Trophoblast cell (in vitro differentiated cells and primary cell): ENCODE measurements around the gene TMEM128. TPM values are rescaled to one million over a fixed set of nuclear protein-coding genes. Genes with fewer than 3 reads are reported as not detected.
A peak's percentile ranks its signal among the peaks of the same experiment; 100 is the strongest.

Source experiments
- DNase-seq, 2 donors: peaks; one replicate each; pipeline ENCODE4 v3.0.0-alpha.2; 2016
- H2AFZ ChIP-seq: 2 replicates; pipeline ENCODE4 v1.6.1; 2013; ENCODE audit warnings: low read length, moderate library complexity, mild to moderate bottlenecking; ENCODE audit not compliant: insufficient read depth, poor library complexity
- H2AK5ac ChIP-seq: 2 replicates; pipeline ENCODE4 v1.6.1; 2013; ENCODE audit warnings: mild to moderate bottlenecking, low read length
- H2BK120ac ChIP-seq: 2 replicates; pipeline ENCODE4 v1.6.1; 2013; ENCODE audit warnings: low read length, mild to moderate bottlenecking, moderate library complexity; ENCODE audit not compliant: insufficient read depth, poor library complexity
- H2BK12ac ChIP-seq: 2 replicates; pipeline ENCODE4 v1.6.1; 2013; ENCODE audit warnings: mild to moderate bottlenecking, low read length, moderate library complexity
- H2BK5ac ChIP-seq: 2 replicates; pipeline ENCODE4 v1.6.1; 2013; ENCODE audit warnings: low read length, low read depth, moderate library complexity, mild to moderate bottlenecking; ENCODE audit not compliant: poor library complexity
- H3K14ac ChIP-seq: 2 replicates; pipeline ENCODE4 v1.6.1; 2013; ENCODE audit warnings: mild to moderate bottlenecking, low read length
- H3K18ac ChIP-seq: 2 replicates; pipeline ENCODE4 v1.6.1; 2013; ENCODE audit warnings: mild to moderate bottlenecking, low read length
- H3K23ac ChIP-seq: 2 replicates; pipeline ENCODE4 v1.6.1; 2013; ENCODE audit warnings: low read length
- H3K27ac ChIP-seq: 2 replicates; pipeline ENCODE4 v1.5.1; 2013; ENCODE audit warnings: low read depth, mild to moderate bottlenecking, inconsistent platforms, low read length, moderate library complexity
- H3K27me3 ChIP-seq: 2 replicates; pipeline ENCODE4 v1.6.1; 2013; ENCODE audit warnings: inconsistent platforms, mild to moderate bottlenecking, low read length, moderate library complexity; ENCODE audit not compliant: insufficient read depth
- H3K36me3 ChIP-seq, 2 experiments: 1 replicate in 1 of 2; 2 replicates in 1 of 2; pipeline ENCODE4 v1.6.1; 2013; ENCODE audit warnings: low read length in 2 of 2, mild to moderate bottlenecking in 2 of 2, moderate library complexity in 1 of 2; ENCODE audit not compliant: insufficient read depth in 2 of 2, control insufficient read depth in 1 of 2
- H3K4ac ChIP-seq: 2 replicates; pipeline ENCODE4 v1.6.1; 2013; ENCODE audit warnings: low read depth, mild to moderate bottlenecking, low read length, moderate library complexity
- H3K4me1 ChIP-seq, 2 experiments: 1 replicate in 1 of 2; 2 replicates in 1 of 2; pipeline ENCODE4 v1.6.1; 2013; ENCODE audit warnings: low read length in 2 of 2, mild to moderate bottlenecking in 2 of 2, moderate library complexity in 1 of 2; ENCODE audit not compliant: insufficient read depth in 2 of 2, control insufficient read depth in 1 of 2
- H3K4me2 ChIP-seq: 2 replicates; pipeline ENCODE4 v1.6.1; 2013; ENCODE audit warnings: inconsistent platforms, mild to moderate bottlenecking, low read length, moderate library complexity
- H3K4me3 ChIP-seq: 2 replicates; pipeline ENCODE4 v1.5.1; 2013; ENCODE audit warnings: mild to moderate bottlenecking, low read depth, low read length, inconsistent platforms
- H3K79me1 ChIP-seq: one replicate; pipeline ENCODE4 v1.6.1; 2013; ENCODE audit warnings: low read length
- H3K79me2 ChIP-seq: 2 replicates; pipeline ENCODE4 v1.6.1; 2013; ENCODE audit warnings: low read length, mild to moderate bottlenecking; ENCODE audit not compliant: control insufficient read depth, insufficient read depth, poor library complexity
- H3K9ac ChIP-seq: 2 replicates; pipeline ENCODE4 v1.6.1; 2013; ENCODE audit warnings: mild to moderate bottlenecking, low read length
- H3K9me3 ChIP-seq: 2 replicates; pipeline ENCODE4 v1.6.1; 2013; ENCODE audit warnings: low read depth, mild to moderate bottlenecking, control low read depth, inconsistent platforms, low read length; ENCODE audit not compliant: insufficient read depth
- H4K12ac ChIP-seq: 2 replicates; pipeline ENCODE4 v1.6.1; 2013; ENCODE audit warnings: low read depth, mild to moderate bottlenecking, low read length, moderate library complexity
- H4K8ac ChIP-seq: 2 replicates; pipeline ENCODE4 v1.6.1; 2013; ENCODE audit warnings: low read depth, mild to moderate bottlenecking, low read length, moderate library complexity
- H4K91ac ChIP-seq: one replicate; pipeline ENCODE4 v1.6.1; 2013; ENCODE audit warnings: low read depth, mild to moderate bottlenecking, low read length, moderate library complexity
- WGBS: extraction: QIAGEN DNeasy Blood & Tissue Kit; methylation state at CpG from one replicate; pipeline ENCODE4 v1.1.7; 2013; ENCODE audit warnings: missing lambda C conversion rate; ENCODE audit not compliant: insufficient read length, insufficient coverage; ENCODE audit errors: extremely low coverage; 5-methylcytosine and 5-hydroxymethylcytosine counted together
- polyA plus RNA-seq: library from polyadenylated mRNA; stranded (reverse); fragments of 200-250 nt; gene quantifications from 2 replicates; pipeline ENCODE4 v1.2.3, GENCODE V29; 2013

The TMEM128 gene
- 13.7 and 14.5 TPM in 2 replicates for polyA plus RNA-seq

- Histone ChIP-seq H3K27ac (peak within 1 kb of the TSS; percentile 79), H3K9ac (peak within 1 kb of the TSS; percentile 96), H3K4me3 (peak within 1 kb of the TSS; percentile 91), H3K9me3 (no peaks in the 10 kb centered on the region), H3K36me3 (peaks cover 11 to 16% of the 10 kb centered on the region in 2 experiments), H2BK12ac (no peak within 1 kb of the TSS), H3K4ac (peak within 1 kb of the TSS; percentile 80), H3K79me1 (peaks cover 8% of the 10 kb centered on the region), H4K91ac (peak within 1 kb of the TSS; percentile 93), H3K27me3 (no peaks in the 10 kb centered on the region), H2BK120ac (peak within 1 kb of the TSS; percentile 82), H4K12ac (peak within 1 kb of the TSS; percentile 96), H4K8ac (peak within 1 kb of the TSS; percentile 99), H2AK5ac (no peak within 1 kb of the TSS), H3K14ac (peak within 1 kb of the TSS; percentile 96), H3K18ac (peak within 1 kb of the TSS; percentile 88), H3K23ac (no peak within 1 kb of the TSS), H2AFZ (peak within 1 kb of the TSS; percentile 100), H3K79me2 (peaks cover 4% of the 10 kb centered on the region), H2BK5ac (peak within 1 kb of the TSS; percentile 67), H3K4me2 (peak within 1 kb of the TSS; percentile 75), H3K4me1 (peaks cover 3 to 8% of the 10 kb centered on the region in 2 experiments)
- no CpG with 5 or more reads among the region's 62 CpGs for WGBS
- peak; percentile 91 to 97 for DNase-seq
These were observed at the start of gene TMEM128 for GRCh38 chr4:4248029-4248884. Gene TMEM128 (minus strand): TSS chr4:4248223. CDS start chr4:4248202, 21 bp downstream.

- no peak overlapping the region for H3K14ac ChIP-seq
- no peak overlapping the region for H3K4me2 ChIP-seq
- H3K4me1 ChIP-seq, result no peaks in the 10 kb centered on the region
- WGBS, result no CpG with 5 or more reads among the region's 5 CpGs
- no peak overlapping the region for H2BK12ac ChIP-seq
- no peaks in the 10 kb centered on the region for H3K9me3 ChIP-seq
- H3K4ac ChIP-seq, result no peak overlapping the region
- no peak overlapping the region for H2AK5ac ChIP-seq
- H4K12ac ChIP-seq, result no peak overlapping the region
- H4K91ac ChIP-seq, result no peak overlapping the region
- no peak for DNase-seq
- no peak overlapping the region for H4K8ac ChIP-seq
- no peak overlapping the region for H2AFZ ChIP-seq
- H3K4me3 ChIP-seq, result no peak overlapping the region
- H3K9ac ChIP-seq, result no peak overlapping the region
- no peak overlapping the region for H3K23ac ChIP-seq
- H3K79me1 ChIP-seq, result no peaks in the 10 kb centered on the region
- H3K79me2 ChIP-seq, result no peaks in the 10 kb centered on the region
- H3K18ac ChIP-seq, result no peak overlapping the region
- H3K36me3 ChIP-seq, result peaks cover 2% of the 10 kb centered on the region in 2 experiments
- no peaks in the 10 kb centered on the region for H3K27me3 ChIP-seq
- no peak overlapping the region for H2BK5ac ChIP-seq
- no peak overlapping the region for H3K27ac ChIP-seq
- H2BK120ac ChIP-seq, result no peak overlapping the region
These were observed 48.3 kb upstream of the TMEM128 start for GRCh38 chr4:4296283-4296846.

GRCh38 chr4:4293279-4293678 lies 45.3 kb upstream of the TMEM128 start:
- Histone ChIP-seq H3K79me1 (peaks cover 2% of the 10 kb centered on the region), H2AFZ (no peak overlapping the region), H3K4me1 (peaks cover 9 to 15% of the 10 kb centered on the region in 2 experiments), H2BK120ac (no peak overlapping the region), H3K23ac (no peak overlapping the region), H2BK5ac (no peak overlapping the region), H3K18ac (no peak overlapping the region), H3K9me3 (no peaks in the 10 kb centered on the region), H3K79me2 (peaks cover 4% of the 10 kb centered on the region), H3K4me3 (no peak overlapping the region), H2AK5ac (no peak overlapping the region), H2BK12ac (no peak overlapping the region), H3K9ac (no peak overlapping the region), H4K91ac (no peak overlapping the region), H3K4ac (no peak overlapping the region), H3K27ac (no peak overlapping the region), H3K14ac (no peak overlapping the region), H4K8ac (no peak overlapping the region), H3K4me2 (no peak overlapping the region), H3K36me3 (no peaks in the 10 kb centered on the region), H3K27me3 (no peaks in the 10 kb centered on the region), H4K12ac (no peak overlapping the region)
- DNase-seq, result no peak
- no CpG with 5 or more reads among the region's 3 CpGs for WGBS

GRCh38 chr4:4289941-4290850 lies 42.2 kb upstream of the TMEM128 start, which contains the start of the genes LYAR and ZBTB49:
Gene LYAR (minus strand): TSS chr4:4290154. CDS start chr4:4283742, 6,412 bp downstream.
Gene ZBTB49 (plus strand): TSS chr4:4290251. CDS start chr4:4299946, 9,695 bp downstream.
- Histone ChIP-seq H4K12ac (peak within 1 kb of the TSS; percentile 47), H3K79me2 (peaks cover 4% of the 10 kb centered on the region), H3K4me3 (peak within 1 kb of the TSS; percentile 94), H3K27ac (no peak within 1 kb of the TSS), H4K91ac (peak within 1 kb of the TSS; percentile 20), H4K8ac (peak within 1 kb of the TSS; percentile 95), H3K14ac (peak within 1 kb of the TSS; percentile 85), H3K23ac (no peak within 1 kb of the TSS), H2BK120ac (no peak within 1 kb of the TSS), H3K4me2 (peak within 1 kb of the TSS; percentile 65), H3K36me3 (peaks cover under 1 to 9% of the 10 kb centered on the region in 2 experiments), H3K4me1 (peaks cover 9 to 15% of the 10 kb centered on the region in 2 experiments), H3K27me3 (no peaks in the 10 kb centered on the region), H3K18ac (peak within 1 kb of the TSS; percentile 83), H3K4ac (peak within 1 kb of the TSS; percentile 41), H3K79me1 (peaks cover 2% of the 10 kb centered on the region), H3K9me3 (no peaks in the 10 kb centered on the region), H3K9ac (peak within 1 kb of the TSS; percentile 91), H2BK12ac (no peak within 1 kb of the TSS), H2BK5ac (no peak within 1 kb of the TSS), H2AK5ac (no peak within 1 kb of the TSS), H2AFZ (peak within 1 kb of the TSS; percentile 94)
- no CpG with 5 or more reads among the region's 77 CpGs for WGBS
- peak; percentile 92 to 95 for DNase-seq
